Mesenchymal stem cell (in vitro differentiated cells and primary cell): ENCODE measurements around the gene NMRK2.

Experiments
- DNase-seq: peaks from one replicate; pipeline ENCODE4 v3.0.0-alpha.2; 2013
- H2AFZ ChIP-seq: one replicate; pipeline ENCODE4 v1.6.1; 2013; ENCODE audit warnings: low read depth, mild to moderate bottlenecking, control low read depth, inconsistent platforms, low read length, moderate library complexity
- H2AK5ac ChIP-seq: 2 replicates; pipeline ENCODE4 v1.6.1; 2013; ENCODE audit warnings: low read length, moderate library complexity, mild to moderate bottlenecking, inconsistent platforms; ENCODE audit not compliant: severe bottlenecking
- H2BK120ac ChIP-seq: one replicate; pipeline ENCODE4 v1.6.1; 2013; ENCODE audit warnings: low read depth, mild to moderate bottlenecking, inconsistent platforms, low read length, moderate library complexity
- H2BK12ac ChIP-seq, 2 experiments: one replicate each; pipeline ENCODE4 v1.6.1; 2013; ENCODE audit warnings: inconsistent platforms in 2 of 2, low read length in 2 of 2, mild to moderate bottlenecking in 2 of 2, moderate library complexity in 2 of 2, control low read depth in 1 of 2
- H2BK15ac ChIP-seq: one replicate; pipeline ENCODE4 v1.6.1; 2013; ENCODE audit warnings: mild to moderate bottlenecking, low read depth, inconsistent platforms; ENCODE audit not compliant: poor library complexity, severe bottlenecking
- H2BK5ac ChIP-seq: 2 replicates; pipeline ENCODE4 v1.6.1; 2013; ENCODE audit warnings: low read depth, mild to moderate bottlenecking, low read length, control low read depth, inconsistent platforms; ENCODE audit not compliant: poor library complexity, severe bottlenecking
- H3K14ac ChIP-seq, 2 experiments: one replicate each; pipeline ENCODE4 v1.6.1; 2013; ENCODE audit warnings: inconsistent platforms in 2 of 2, low read length in 2 of 2, control low read depth in 1 of 2, mild to moderate bottlenecking in 1 of 2, moderate library complexity in 1 of 2
- H3K18ac ChIP-seq, 2 experiments: one replicate each; pipeline ENCODE4 v1.6.1; 2013; ENCODE audit warnings: inconsistent platforms in 2 of 2, low read length in 2 of 2, control low read depth in 1 of 2, low read depth in 1 of 2, mild to moderate bottlenecking in 1 of 2
- H3K23ac ChIP-seq, 2 experiments: one replicate each; pipeline ENCODE4 v1.6.1; 2013; ENCODE audit warnings: inconsistent platforms in 2 of 2, low read length in 2 of 2, mild to moderate bottlenecking in 2 of 2, moderate library complexity in 2 of 2, control low read depth in 1 of 2
- H3K27ac ChIP-seq: 2 replicates; pipeline ENCODE4 v1.5.1; 2013; ENCODE audit warnings: mild to moderate bottlenecking, moderate library complexity, low read length, control low read depth, inconsistent platforms; ENCODE audit not compliant: poor library complexity, severe bottlenecking
- H3K27me3 ChIP-seq, 2 experiments: 2 replicates each; pipeline versions ENCODE4 v1.6.1 to v1.7.0; 2013; ENCODE audit warnings: low read length in 2 of 2, mild to moderate bottlenecking in 2 of 2, moderate library complexity in 2 of 2, control low read depth in 1 of 2, inconsistent platforms in 1 of 2; ENCODE audit not compliant: control insufficient read depth in 1 of 2, insufficient read depth in 1 of 2
- H3K36me3 ChIP-seq, 2 experiments: 2 replicates each; pipeline versions ENCODE4 v1.6.1 to v1.7.0; 2013; ENCODE audit warnings: low read length in 2 of 2, control low read depth in 1 of 2, inconsistent platforms in 1 of 2, low read depth in 1 of 2, mild to moderate bottlenecking in 1 of 2; ENCODE audit not compliant: insufficient read depth in 2 of 2, control insufficient read depth in 1 of 2
- H3K4ac ChIP-seq, 2 experiments: one replicate each; pipeline ENCODE4 v1.6.1; 2013; ENCODE audit warnings: inconsistent platforms in 2 of 2, low read length in 2 of 2, mild to moderate bottlenecking in 2 of 2, moderate library complexity in 2 of 2, control low read depth in 1 of 2, low read depth in 1 of 2
- H3K4me1 ChIP-seq: 2 replicates; pipeline ENCODE4 v1.6.1; 2013; ENCODE audit warnings: low read depth, low read length, control low read depth; ENCODE audit not compliant: control insufficient read depth, insufficient read depth
- H3K4me2 ChIP-seq: 2 replicates; pipeline ENCODE4 v1.6.1; 2013; ENCODE audit warnings: low read length, mild to moderate bottlenecking, inconsistent platforms; ENCODE audit not compliant: poor library complexity, severe bottlenecking
- H3K4me3 ChIP-seq, 2 experiments: 2 replicates each; pipeline versions ENCODE4 v1.5.1 to v1.7.0; 2013; ENCODE audit warnings: low read length in 2 of 2, mild to moderate bottlenecking in 2 of 2, control low read depth in 1 of 2, low read depth in 1 of 2; ENCODE audit not compliant: insufficient read depth in 1 of 2
- H3K79me1 ChIP-seq: replicated peaks from 2 replicates; pipeline ENCODE4 v1.6.1; 2013; ENCODE audit warnings: mild to moderate bottlenecking, control low read depth, low read length, inconsistent platforms; ENCODE audit not compliant: poor library complexity, severe bottlenecking
- H3K9ac ChIP-seq: 2 replicates; pipeline ENCODE4 v1.7.0; 2013; ENCODE audit warnings: mild to moderate bottlenecking, low read length, moderate library complexity
- H3K9me3 ChIP-seq: 2 replicates; pipeline ENCODE4 v1.7.0; 2013; ENCODE audit warnings: mild to moderate bottlenecking, low read length; ENCODE audit not compliant: control insufficient read depth
- H4K8ac ChIP-seq: one replicate; pipeline ENCODE4 v1.6.1; 2013; ENCODE audit warnings: inconsistent platforms, mild to moderate bottlenecking, low read length, moderate library complexity
- H4K91ac ChIP-seq: one replicate; pipeline ENCODE4 v1.6.1; 2013; ENCODE audit warnings: mild to moderate bottlenecking, low read length, inconsistent platforms
- WGBS: methylation state at CpG from one replicate; pipeline ENCODE4 v1.1.7; 2013; ENCODE audit warnings: mixed read lengths; 5-methylcytosine and 5-hydroxymethylcytosine counted together

Gene NMRK2

DNA sequence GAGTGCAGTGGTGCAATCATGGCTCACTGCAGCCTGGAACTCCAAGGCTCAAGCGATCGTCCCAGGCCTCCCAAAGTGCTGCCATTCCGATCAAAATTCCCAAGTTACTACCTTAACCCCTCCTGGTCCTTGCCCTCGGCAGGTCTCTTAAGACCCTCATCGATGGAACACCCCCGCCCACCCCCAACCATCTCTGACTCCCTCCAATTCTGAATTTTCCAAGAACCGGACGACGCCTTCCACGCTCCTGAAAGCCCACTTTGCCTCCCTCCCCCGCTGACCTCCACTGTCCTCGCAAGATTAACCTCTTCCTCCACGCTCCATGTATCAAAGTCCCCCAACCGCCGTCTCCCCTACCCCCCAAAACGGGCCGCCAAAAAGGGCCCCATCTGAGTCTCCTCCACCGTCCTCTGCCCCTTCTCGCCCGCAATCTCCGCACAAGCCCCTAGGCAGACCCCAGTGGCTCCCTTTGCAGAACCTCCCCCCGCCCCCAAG is 37.5 kb downstream of the NMRK2 start:
- Histone ChIP-seq H4K8ac (peak overlapping the region; percentile 75), H3K4me1 (peaks cover 27% of the 10 kb centered on the region), H3K23ac (peak overlapping the region; percentile 60 to 92), H3K79me1 (no peaks in the 10 kb centered on the region), H3K4me2 (peak overlapping the region; percentile 92), H2BK120ac (peak overlapping the region; percentile 98), H3K27me3 (no peaks in the 10 kb centered on the region), H3K14ac (peak overlapping the region; percentile 97 to 98), H3K4ac (peak overlapping the region; percentile 87 to 92), H3K18ac (peak overlapping the region; percentile 95 to 99), H4K91ac (peak overlapping the region; percentile 83), H2BK15ac (peak overlapping the region; percentile 52), H2AFZ (peak overlapping the region; percentile 7), H3K27ac (peak overlapping the region; percentile 100), H3K4me3 (peak overlapping the region; percentile 79 to 97), H2BK5ac (peak overlapping the region; percentile 94), H3K9ac (peak overlapping the region; percentile 89), H2BK12ac (peak overlapping the region in 1 of 2 experiments; percentile 86), H2AK5ac (peak overlapping the region; percentile 80), H3K36me3 (peaks cover 39% of the 10 kb centered on the region in 2 experiments), H3K9me3 (no peaks in the 10 kb centered on the region)
- WGBS = under 1% methylated on average over 21 of the region's 22 CpGs
- DNase-seq = no peak

DNA sequence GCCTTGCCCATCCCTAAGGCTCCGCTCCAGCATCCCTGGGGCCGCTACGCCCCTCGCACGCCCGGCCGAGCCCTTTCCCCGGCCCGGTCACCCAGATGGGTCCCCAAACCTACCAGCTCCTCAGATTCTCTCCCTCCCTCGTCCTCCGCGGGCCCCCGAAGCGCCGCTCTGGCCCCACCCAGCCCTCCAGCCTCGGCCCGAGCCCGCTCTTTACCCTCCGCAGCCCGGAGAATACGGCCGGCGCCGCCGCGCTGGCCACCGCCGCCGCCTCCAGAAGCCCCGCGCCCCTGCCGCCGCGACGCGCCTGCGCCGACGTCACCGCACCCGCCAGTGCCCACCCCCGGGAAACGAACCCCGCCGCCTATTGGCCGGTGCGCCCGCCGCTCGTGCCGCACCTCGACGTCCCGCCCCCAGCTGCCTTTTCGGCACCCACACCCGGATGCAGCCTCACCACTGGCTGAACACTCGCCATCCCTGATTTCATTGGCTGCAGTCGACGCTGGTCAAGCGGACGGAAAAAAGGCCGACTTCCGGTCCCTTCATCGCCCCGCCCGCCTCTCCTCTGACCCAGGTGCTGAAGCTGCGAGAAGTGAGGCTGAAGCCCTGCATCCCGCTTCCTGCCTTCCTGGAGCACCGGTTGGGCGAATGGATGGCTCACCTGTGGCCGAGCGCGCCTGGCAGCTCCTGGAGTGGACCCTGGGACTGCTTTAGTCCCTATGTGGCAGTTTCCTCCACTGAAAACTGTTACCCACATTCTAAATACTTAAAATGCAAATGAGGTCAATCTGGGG is 38.1 kb downstream of the NMRK2 start, which contains the start of gene DAPK3:
TSS of gene DAPK3 (minus strand) at position 292 of the 791 bp plus-strand sequence. CDS start 1,364 bp downstream, outside the sequence.
- H4K91ac ChIP-seq = peak within 1 kb of the TSS; percentile 83
- under 1% methylated on average over 73 of the region's 73 CpGs for WGBS

DNA sequence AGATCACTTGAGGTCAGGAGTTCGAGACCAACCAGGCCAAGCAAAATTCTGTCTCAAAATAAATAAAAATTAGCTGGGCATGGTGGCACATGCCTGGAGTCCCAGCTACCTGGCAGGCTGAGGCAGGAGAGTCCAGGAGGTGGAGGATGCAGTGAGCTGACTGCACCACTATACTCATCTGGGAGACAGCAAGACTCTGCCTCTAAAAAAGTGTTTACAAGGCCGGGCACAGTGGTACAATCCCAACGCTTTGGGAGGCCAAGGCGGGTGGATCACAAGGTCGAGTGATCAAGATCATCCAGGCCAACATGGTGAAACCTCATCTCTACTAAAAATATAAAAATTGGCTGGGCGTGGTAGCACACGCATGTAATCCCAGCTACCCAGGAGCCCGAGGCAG is 42.3 kb downstream of the NMRK2 start:
- Histone ChIP-seq H3K23ac (no peak overlapping the region), H3K27me3 (no peaks in the 10 kb centered on the region), H2BK5ac (no peak overlapping the region), H3K27ac (peak overlapping the region; percentile 25), H3K4ac (no peak overlapping the region), H3K4me1 (peaks cover 17% of the 10 kb centered on the region), H3K18ac (no peak overlapping the region), H4K91ac (no peak overlapping the region), H3K4me2 (no peak overlapping the region), H2AFZ (no peak overlapping the region), H3K4me3 (no peak overlapping the region), H4K8ac (peak overlapping the region; percentile 66), H2BK12ac (no peak overlapping the region), H3K79me1 (no peaks in the 10 kb centered on the region), H3K14ac (no peak overlapping the region), H2BK120ac (no peak overlapping the region), H3K9ac (no peak overlapping the region), H2AK5ac (no peak overlapping the region), H2BK15ac (no peak overlapping the region), H3K9me3 (no peaks in the 10 kb centered on the region), H3K36me3 (peaks cover 54 to 61% of the 10 kb centered on the region in 2 experiments)
- WGBS = 97% methylated on average over 7 of the region's 8 CpGs
- no peak for DNase-seq

More for the DNA sequence above, 38.1 kb downstream of the NMRK2 start, which contains the start of gene DAPK3:
- Histone ChIP-seq H4K8ac (peak within 1 kb of the TSS; percentile 75), H3K14ac (peak within 1 kb of the TSS; percentile 97 to 98), H3K18ac (peak within 1 kb of the TSS; percentile 95 to 99), H3K79me1 (no peaks in the 10 kb centered on the region), H3K9ac (peak within 1 kb of the TSS; percentile 89), H3K23ac (peak within 1 kb of the TSS; percentile 60 to 92), H2BK5ac (peak within 1 kb of the TSS; percentile 94), H2BK120ac (peak within 1 kb of the TSS; percentile 98), H3K27me3 (no peaks in the 10 kb centered on the region), H2BK12ac (peak within 1 kb of the TSS; percentile 78 to 86), H3K4me3 (peak within 1 kb of the TSS; percentile 79 to 97), H3K4me2 (peak within 1 kb of the TSS; percentile 92), H3K4ac (peak within 1 kb of the TSS; percentile 87 to 92), H3K27ac (peak within 1 kb of the TSS; percentile 100), H3K36me3 (peaks cover 39 to 40% of the 10 kb centered on the region in 2 experiments), H3K9me3 (no peaks in the 10 kb centered on the region), H2BK15ac (peak within 1 kb of the TSS; percentile 52), H2AK5ac (peak within 1 kb of the TSS; percentile 99), H2AFZ (peak within 1 kb of the TSS; percentile 7), H3K4me1 (peaks cover 26% of the 10 kb centered on the region)
- DNase-seq = peak; percentile 98

DNA sequence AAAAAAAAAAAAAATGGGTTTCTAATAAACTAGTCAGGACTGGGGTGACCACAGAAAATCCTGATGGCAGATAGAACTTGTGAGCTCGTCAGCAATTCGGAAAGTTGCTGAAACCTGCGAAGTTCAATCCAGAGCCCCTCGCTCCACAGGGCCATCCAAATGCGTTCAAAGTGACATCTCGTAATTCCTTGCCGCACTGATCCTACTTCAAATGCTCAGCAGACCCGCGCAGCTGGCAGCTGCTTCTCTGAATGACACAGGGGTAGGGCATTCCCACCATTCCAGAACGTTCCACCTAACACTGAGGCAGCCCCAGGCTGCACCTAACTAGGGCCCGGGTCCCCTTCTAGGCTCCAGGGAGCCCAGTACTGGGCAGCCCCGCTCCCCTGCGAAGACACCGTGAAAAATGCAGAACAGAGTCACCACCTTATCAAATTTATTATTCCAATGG is 42.8 kb downstream of the NMRK2 start:
- H3K79me1 ChIP-seq = no peaks in the 10 kb centered on the region
- no peak for DNase-seq
- H2AK5ac ChIP-seq = no peak overlapping the region
- no peak overlapping the region for H4K91ac ChIP-seq
- H3K14ac ChIP-seq = no peak overlapping the region
- H2BK15ac ChIP-seq = no peak overlapping the region
- H3K23ac ChIP-seq = no peak overlapping the region
- no peaks in the 10 kb centered on the region for H3K9me3 ChIP-seq
- peak overlapping the region; percentile 46 for H4K8ac ChIP-seq
- 90% methylated on average over 14 of the region's 14 CpGs for WGBS
- H2AFZ ChIP-seq = no peak overlapping the region
- no peak overlapping the region for H3K4ac ChIP-seq
- no peak overlapping the region for H3K4me2 ChIP-seq
- H2BK12ac ChIP-seq = no peak overlapping the region
- H2BK5ac ChIP-seq = no peak overlapping the region
- no peaks in the 10 kb centered on the region for H3K27me3 ChIP-seq
- no peak overlapping the region for H2BK120ac ChIP-seq
- no peak overlapping the region for H3K4me3 ChIP-seq
- no peak overlapping the region for H3K18ac ChIP-seq
- peaks cover 60 to 66% of the 10 kb centered on the region in 2 experiments for H3K36me3 ChIP-seq
- H3K9ac ChIP-seq = no peak overlapping the region
- H3K4me1 ChIP-seq = peaks cover 17% of the 10 kb centered on the region
- peak overlapping the region; percentile 16 for H3K27ac ChIP-seq
